GM12892 (cell line): ENCODE results near the gene RBL1.

ENCODE experiments used
- POLR2A ChIP-seq: IDR thresholded peaks from 2 replicates; pipeline ENCODE4 v1.6.1; 2011; ENCODE audit warnings: low read depth, low read length, control low read depth
- POLR2AphosphoS5 ChIP-seq: IDR thresholded peaks from 2 replicates; pipeline ENCODE4 v1.6.1; 2011; ENCODE audit warnings: low read depth, low read length, control low read depth
- TAF1 ChIP-seq: IDR thresholded peaks from 2 replicates; pipeline ENCODE4 v1.6.1; 2011; ENCODE audit warnings: low read depth, mild to moderate bottlenecking, control low read depth, low read length, borderline replicate concordance

DNA sequence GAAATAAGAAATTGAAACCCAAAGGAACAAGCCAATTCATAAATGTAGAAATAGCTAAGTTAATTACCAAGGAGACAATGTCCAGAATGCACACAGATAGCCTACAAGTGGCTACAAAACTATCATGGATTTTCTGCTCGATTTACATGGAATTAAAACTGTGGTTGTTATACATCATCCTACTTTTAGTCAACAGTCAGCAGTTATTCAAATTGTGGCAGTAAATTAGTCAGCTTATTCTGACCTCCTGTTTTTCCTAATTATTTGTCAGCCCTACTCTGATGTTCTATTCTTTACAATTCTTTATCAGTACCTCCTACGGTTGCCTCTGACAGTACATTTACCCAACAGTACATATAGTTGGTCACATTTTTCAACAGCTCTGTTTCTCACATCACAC is 29.6 kb downstream of the RBL1 start:
- TF ChIP-seq POLR2A (no peak), POLR2AphosphoS5 (no peak), TAF1 (no peak)
